ENCODE data around the gene ATXN7L3. TPM values are rescaled to one million over a fixed set of nuclear protein-coding genes. Genes with fewer than 3 reads are reported as not detected.

Gene ATXN7L3
- total RNA-seq, result 22.0 and 39.5 TPM in 2 replicates

GRCh38 chr17:44199553-44200477, at the start of gene ATXN7L3:
Gene ATXN7L3 (minus strand): TSS chr17:44199884. CDS start chr17:44198070, 1,814 bp downstream.

GRCh38 chr17:44219616-44220212, 20.0 kb upstream of the ATXN7L3 start, which contains the start of gene UBTF:
Gene UBTF (minus strand): TSS chr17:44219675. CDS start chr17:44218229, 1,446 bp downstream.

GRCh38 chr17:44186307-44187130, 13.2 kb downstream of the ATXN7L3 start, which contains the start of gene TMUB2:
Gene TMUB2 (plus strand): TSS chr17:44186972. CDS start chr17:44187709, 737 bp downstream.

GRCh38 chr17:44170499-44171201, 29.0 kb downstream of the ATXN7L3 start, which contains the start of gene ASB16:
Gene ASB16 (plus strand): TSS chr17:44170704. CDS start chr17:44170790, 86 bp downstream.

Small RNAs within 50 kb of the gene (small RNA-seq; reads per million reads assigned to genes)
- not detected for gene MIR6782

Other genes with a start within 250 kb of the ATXN7L3 start
- gene PYY, start 245.9 kb downstream of the ATXN7L3 start, total RNA-seq, result 0.37 TPM in 1 of 2 replicates, not detected in the other
- gene NAGS, start 195.3 kb downstream of the ATXN7L3 start, total RNA-seq, result 20.2 and 41.4 TPM in 2 replicates
- 39.1 and 58.8 TPM in 2 replicates for gene TMEM101, start 184.9 kb downstream of the ATXN7L3 start, total RNA-seq
- 84.9 and 93.8 TPM in 2 replicates for gene LSM12, start 133.2 kb downstream of the ATXN7L3 start, total RNA-seq
- 39.9 and 42.6 TPM in 2 replicates for gene G6PC3, start 129.1 kb downstream of the ATXN7L3 start, total RNA-seq
- 47.4 and 53.4 TPM in 2 replicates for gene HDAC5, start 76.2 kb downstream of the ATXN7L3 start, total RNA-seq
- gene HROB, start 58.0 kb downstream of the ATXN7L3 start, total RNA-seq, result 5.5 and 8.4 TPM in 2 replicates
- gene ASB16, start 29.2 kb downstream of the ATXN7L3 start, total RNA-seq, result under 0.01 TPM in 1 of 2 replicates, not detected in the other
- gene TMUB2, start 12.9 kb downstream of the ATXN7L3 start, total RNA-seq, result 18.6 and 19.1 TPM in 2 replicates
- gene UBTF, start 19.8 kb upstream of the ATXN7L3 start, total RNA-seq, result 47.0 and 59.2 TPM in 2 replicates
- not detected in 2 replicates for gene SLC4A1, start 68.3 kb upstream of the ATXN7L3 start, total RNA-seq
- under 0.01 TPM in 1 of 2 replicates, not detected in the other for gene RUNDC3A, start 108.7 kb upstream of the ATXN7L3 start, total RNA-seq
- gene SLC25A39, start 124.9 kb upstream of the ATXN7L3 start, total RNA-seq, result 80.5 and 86.8 TPM in 2 replicates
- gene GRN, start 145.4 kb upstream of the ATXN7L3 start, total RNA-seq, result 180 and 246 TPM in 2 replicates
- gene FAM171A2, start 164.0 kb upstream of the ATXN7L3 start, total RNA-seq, result 0.73 and 0.98 TPM in 2 replicates
- under 0.01 TPM in 1 of 2 replicates, not detected in the other for gene ITGA2B, start 189.8 kb upstream of the ATXN7L3 start, total RNA-seq

All from subcutaneous preadipocyte (primary cell).